Gastrocnemius medialis (tissue), 4 donors: ENCODE results near the gene LRRC49.

Experiments
- CTCF ChIP-seq, 5 experiments: fragments of 450-650 bp in 3 of 5; fragments of 200-600 bp in 2 of 5; sonication (generic) in 2 of 5; IDR thresholded peaks in 4 of 5; conservative IDR thresholded peaks in 1 of 5; 1 replicate in 4 of 5; 2 replicates in 1 of 5; pipeline ENCODE4 v1.5.1; 2016 to 2019; ENCODE audit warnings: antibody characterized with exemption in 5 of 5, mild to moderate bottlenecking in 3 of 5, moderate library complexity in 3 of 5
- POLR2A ChIP-seq, 2 donors: fragments of 450-650 bp; IDR thresholded peaks; one replicate each; pipeline ENCODE4 v1.6.1; 2017; ENCODE audit warnings: antibody characterized with exemption in 2 of 2, mild to moderate bottlenecking in 2 of 2, moderate library complexity in 2 of 2

DNA sequence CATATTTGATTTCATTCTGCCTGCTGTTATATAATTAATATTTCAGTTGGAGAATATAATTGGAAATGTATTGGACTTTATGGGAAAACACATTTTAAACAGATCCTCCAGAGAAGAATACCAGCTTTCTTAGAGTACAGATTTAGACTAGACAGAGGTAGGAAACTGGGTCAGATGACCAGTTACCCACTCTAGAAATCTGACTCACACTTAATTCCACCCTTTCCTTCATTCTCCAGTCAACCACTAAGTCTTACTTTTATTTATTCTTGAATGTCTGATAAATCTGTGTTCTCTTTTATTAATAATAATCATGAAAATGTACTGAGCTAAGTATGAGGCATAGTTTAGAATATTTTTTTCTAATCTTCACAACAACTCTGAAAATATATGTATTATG lies 110.7 kb downstream of the LRRC49 start:
- TF ChIP-seq CTCF (IDR thresholded peaks at IDR 0.05 in 4 of 5, conservative IDR thresholded peaks at IDR 0.05 in 1 of 5) (no peak), POLR2A (IDR thresholded peaks at IDR 0.05) (no peak)
